ENCODE results near the gene TMEM131.

- TF ChIP-seq CTCF (IDR thresholded peaks at IDR 0.05; ENCODE audit: low read depth, low read length) (no peak), EZH2phosphoT487 (IDR thresholded peaks at IDR 0.05; ENCODE audit: low read depth) (no peak)
Measured at GRCh38 chr2:97857553-97857952, 138.2 kb downstream of the TMEM131 start.

All from OCI-LY3 (cell line).